ENCODE results near the gene SLC25A45. TPM values are rescaled to one million over a fixed set of nuclear protein-coding genes. Genes with fewer than 3 reads are reported as not detected.

Gene SLC25A45
- total RNA-seq, 4 donors from 2014 or later: 3.9 to 6.2 (median 4.7) TPM

DNA sequence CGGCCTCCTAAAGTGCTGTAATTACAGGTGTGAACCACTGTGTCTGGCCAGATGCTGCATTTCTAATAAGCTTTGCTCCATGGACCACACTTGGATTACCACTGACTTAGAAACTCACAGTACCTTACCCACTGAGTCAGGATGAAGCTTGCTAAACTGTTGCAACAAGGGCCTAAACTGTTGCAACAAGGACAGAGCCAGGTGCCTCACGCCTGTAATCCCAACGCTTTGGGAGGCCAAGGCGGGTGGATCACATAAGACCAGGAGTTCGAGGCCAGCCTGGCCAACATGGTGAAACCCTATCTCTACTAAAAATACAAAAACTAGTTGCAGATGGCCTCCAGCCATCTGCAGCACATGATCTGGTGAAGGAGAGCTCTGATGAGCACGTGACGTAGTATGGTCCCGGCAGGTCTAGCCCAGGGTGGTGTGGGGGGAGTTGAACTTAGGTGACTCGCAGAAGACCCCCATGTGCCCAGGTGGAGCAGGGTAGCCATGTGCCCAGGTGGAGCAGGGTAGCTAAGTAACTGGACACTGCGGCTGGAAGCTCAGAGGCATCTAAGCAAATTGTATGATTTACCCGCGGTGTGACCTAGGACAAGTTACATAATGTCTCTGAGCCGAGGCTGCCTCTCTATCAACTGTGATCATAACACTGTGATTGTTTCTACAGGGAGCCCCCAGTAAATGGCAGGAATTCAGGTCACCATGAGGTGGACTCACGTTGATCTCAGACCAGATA, 8.4 kb downstream of the SLC25A45 start:
- Histone ChIP-seq H3K27me3 (no peaks in the 10 kb centered on the region), H3K9me3 (no peaks in the 10 kb centered on the region)

DNA sequence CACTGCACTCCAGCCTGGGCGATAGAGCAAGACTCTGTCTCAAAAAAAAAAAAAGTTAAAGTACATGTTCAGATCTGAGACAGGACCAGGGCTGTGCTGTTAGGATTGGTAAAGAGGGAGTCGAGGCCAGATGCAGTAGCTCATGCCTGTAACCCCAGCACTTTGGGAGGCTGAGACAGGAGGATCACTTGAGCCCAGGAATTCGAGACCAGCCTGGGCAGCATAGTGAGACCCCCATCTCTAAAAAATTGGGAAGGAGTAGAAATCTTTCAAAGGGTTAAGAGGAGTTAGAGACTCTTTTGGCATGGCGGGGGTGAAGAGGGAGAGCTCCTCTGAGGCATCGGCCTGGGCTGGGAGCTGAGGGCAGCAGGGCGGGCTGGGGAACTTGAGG, 11.8 kb downstream of the SLC25A45 start:
- no peaks in the 10 kb centered on the region for H3K27me3 ChIP-seq
- H3K36me3 ChIP-seq: no peaks in the 10 kb centered on the region
- WGBS: 74% methylated on average over 5 of the region's 6 CpGs
- no peaks in the 10 kb centered on the region for H3K9me3 ChIP-seq
- peaks cover 15% of the 10 kb centered on the region for H3K4me1 ChIP-seq
- TF ChIP-seq POLR2A (IDR thresholded peaks at IDR 0.05) (no peak), EP300 (IDR thresholded peaks at IDR 0.05) (no peak), POLR2AphosphoS5 (IDR thresholded peaks at IDR 0.05) (no peak)
- TF ChIP-seq, protein P1, sequence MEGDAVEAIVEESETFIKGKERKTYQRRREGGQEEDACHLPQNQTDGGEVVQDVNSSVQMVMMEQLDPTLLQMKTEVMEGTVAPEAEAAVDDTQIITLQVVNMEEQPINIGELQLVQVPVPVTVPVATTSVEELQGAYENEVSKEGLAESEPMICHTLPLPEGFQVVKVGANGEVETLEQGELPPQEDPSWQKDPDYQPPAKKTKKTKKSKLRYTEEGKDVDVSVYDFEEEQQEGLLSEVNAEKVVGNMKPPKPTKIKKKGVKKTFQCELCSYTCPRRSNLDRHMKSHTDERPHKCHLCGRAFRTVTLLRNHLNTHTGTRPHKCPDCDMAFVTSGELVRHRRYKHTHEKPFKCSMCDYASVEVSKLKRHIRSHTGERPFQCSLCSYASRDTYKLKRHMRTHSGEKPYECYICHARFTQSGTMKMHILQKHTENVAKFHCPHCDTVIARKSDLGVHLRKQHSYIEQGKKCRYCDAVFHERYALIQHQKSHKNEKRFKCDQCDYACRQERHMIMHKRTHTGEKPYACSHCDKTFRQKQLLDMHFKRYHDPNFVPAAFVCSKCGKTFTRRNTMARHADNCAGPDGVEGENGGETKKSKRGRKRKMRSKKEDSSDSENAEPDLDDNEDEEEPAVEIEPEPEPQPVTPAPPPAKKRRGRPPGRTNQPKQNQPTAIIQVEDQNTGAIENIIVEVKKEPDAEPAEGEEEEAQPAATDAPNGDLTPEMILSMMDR (IDR thresholded peaks at IDR 0.05): no peak
- H3K27ac ChIP-seq: peak overlapping the region; percentile 26
- no peak overlapping the region for H3K4me3 ChIP-seq
- DNase-seq (ENCODE audit: low spot score in 2 of 2): no peak

More for the DNA sequence above, 8.4 kb downstream of the SLC25A45 start:
- no peak overlapping the region for H3K4me3 ChIP-seq
- 83% methylated on average over 14 of the region's 14 CpGs for WGBS
- DNase-seq (ENCODE audit: low spot score in 2 of 2): no peak
- no peak overlapping the region for H3K27ac ChIP-seq
- H3K4me1 ChIP-seq: peaks cover 6% of the 10 kb centered on the region
- no peaks in the 10 kb centered on the region for H3K36me3 ChIP-seq
- TF ChIP-seq POLR2AphosphoS5 (IDR thresholded peaks at IDR 0.05) (no peak), EP300 (IDR thresholded peaks at IDR 0.05) (no peak), POLR2A (IDR thresholded peaks at IDR 0.05) (no peak)
- TF ChIP-seq, protein P1 (IDR thresholded peaks at IDR 0.05): no peak

DNA sequence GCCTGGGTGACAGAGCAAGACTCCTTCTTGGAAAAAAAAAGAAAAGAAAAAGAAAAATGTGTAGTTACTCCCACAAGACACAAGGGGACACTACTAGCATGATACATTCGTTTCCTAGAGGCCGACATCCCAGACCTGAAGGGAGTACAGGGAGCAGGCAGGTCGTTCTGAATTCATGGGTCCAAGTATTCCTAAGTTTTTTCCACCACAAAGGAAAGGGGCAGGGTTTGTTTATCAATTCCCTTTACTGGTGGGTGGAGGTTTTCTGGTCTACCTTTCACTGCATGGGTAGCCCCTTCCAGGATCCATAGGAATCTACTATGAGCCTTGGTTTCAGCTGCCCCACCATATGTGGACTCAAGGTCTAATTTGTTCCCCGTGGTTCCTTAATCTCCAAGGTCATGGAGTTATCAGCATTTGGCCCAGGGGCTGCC, 16.1 kb downstream of the SLC25A45 start:
- Histone ChIP-seq H3K4me1 (peaks cover 9% of the 10 kb centered on the region), H3K27ac (no peak overlapping the region), H3K27me3 (no peaks in the 10 kb centered on the region), H3K36me3 (no peaks in the 10 kb centered on the region), H3K9me3 (no peaks in the 10 kb centered on the region), H3K4me3 (no peak overlapping the region)
- 1% methylated on average over 4 of the region's 4 CpGs for WGBS
- DNase-seq (ENCODE audit: low spot score in 2 of 2): no peak
- TF ChIP-seq EP300 (IDR thresholded peaks at IDR 0.05): no peak
- TF ChIP-seq, protein P1 (IDR thresholded peaks at IDR 0.05): peak; percentile 61 to 81

DNA sequence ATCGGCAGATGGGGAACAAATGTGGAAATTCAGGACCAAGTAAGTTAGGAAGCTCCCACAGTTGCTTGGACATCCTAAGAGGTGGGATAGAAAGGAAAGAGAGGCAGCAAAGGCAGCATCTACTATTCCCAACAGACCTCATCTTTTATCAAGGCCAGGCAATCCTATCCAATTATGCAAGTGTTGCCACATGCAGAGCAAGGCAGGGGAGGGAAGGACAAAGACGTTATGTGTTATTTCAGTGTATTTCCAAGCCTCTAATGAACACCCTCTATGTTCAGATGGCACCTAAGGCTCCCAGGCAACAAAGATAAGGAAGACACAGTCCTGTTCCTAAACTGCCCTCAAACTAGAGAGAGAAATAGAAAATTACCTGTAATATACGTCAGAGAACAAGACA, 18.7 kb downstream of the SLC25A45 start:
- H3K36me3 ChIP-seq: no peaks in the 10 kb centered on the region
- DNase-seq (ENCODE audit: low spot score in 2 of 2): no peak
- 59% methylated on average over 3 of the region's 3 CpGs for WGBS
- H3K27me3 ChIP-seq: no peaks in the 10 kb centered on the region
- H3K9me3 ChIP-seq: no peaks in the 10 kb centered on the region
- no peak overlapping the region for H3K4me3 ChIP-seq
- no peak overlapping the region for H3K27ac ChIP-seq
- no peak for TF ChIP-seq POLR2AphosphoS5 (IDR thresholded peaks at IDR 0.05)
- peaks cover 9% of the 10 kb centered on the region for H3K4me1 ChIP-seq

DNA sequence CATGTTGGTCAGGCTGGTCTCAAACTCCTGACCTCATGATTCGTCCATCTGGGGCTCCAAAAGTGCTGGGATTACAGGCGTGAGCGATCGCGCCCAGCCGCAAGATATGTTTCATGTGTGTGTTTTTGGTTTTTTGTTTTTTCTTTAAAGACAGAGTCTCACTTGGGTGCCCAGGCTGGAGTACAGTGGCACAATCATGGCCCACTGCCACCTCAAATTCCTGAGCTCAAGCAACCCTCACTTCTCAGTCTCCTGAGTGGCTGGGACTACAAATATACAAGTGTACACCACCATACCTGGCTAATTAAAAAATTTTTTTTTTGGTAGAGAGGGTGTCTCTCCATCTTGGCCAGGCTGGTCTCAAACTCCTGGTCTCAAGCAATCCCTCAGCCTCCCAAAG, 19.5 kb downstream of the SLC25A45 start:
- no peak overlapping the region for H3K27ac ChIP-seq
- no peaks in the 10 kb centered on the region for H3K27me3 ChIP-seq
- DNase-seq (ENCODE audit: low spot score in 2 of 2): no peak
- WGBS: 87% methylated on average over 6 of the region's 6 CpGs
- no peak overlapping the region for H3K4me3 ChIP-seq
- H3K36me3 ChIP-seq: no peaks in the 10 kb centered on the region
- H3K9me3 ChIP-seq: no peaks in the 10 kb centered on the region
- peaks cover 9% of the 10 kb centered on the region for H3K4me1 ChIP-seq
- no peak for TF ChIP-seq POLR2AphosphoS5 (IDR thresholded peaks at IDR 0.05)
- TF ChIP-seq POLR2A (IDR thresholded peaks at IDR 0.05): no peak
- TF ChIP-seq, protein P1 (IDR thresholded peaks at IDR 0.05): no peak
- no peak for TF ChIP-seq EP300 (IDR thresholded peaks at IDR 0.05)

Measured in suprapubic skin (tissue), 4 donors.